Measurements from ENCODE around the gene ALKBH8.
"Not testable (repeated sequence)": the region's sequence is repeated elsewhere in the genome, so short reads cannot be mapped to it uniquely, and the experiment has no call there.

The ALKBH8 gene

DNA sequence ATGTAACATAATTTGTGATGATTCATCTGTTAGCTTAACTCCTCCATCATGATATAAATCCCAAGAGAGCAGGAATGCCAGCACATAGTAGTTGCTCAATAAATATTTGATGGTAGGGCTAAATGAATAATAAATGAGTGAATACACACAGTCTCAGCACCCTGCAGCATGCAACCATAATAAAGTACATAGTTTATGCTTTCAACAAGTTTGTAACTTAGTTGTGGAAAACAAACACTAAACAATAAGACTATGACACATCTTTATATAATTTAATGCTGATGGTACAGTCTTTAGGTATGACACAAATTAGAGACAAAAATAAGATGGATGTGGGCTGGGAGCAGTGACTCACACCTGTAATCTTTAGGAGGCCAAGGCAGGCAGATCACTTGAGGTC is 3.8 kb downstream of the ALKBH8 start:
- H3K36me3 ChIP-seq (ENCODE audit: control insufficient read depth, insufficient read depth, low read length), result peaks cover 25% of the 10 kb centered on the region
- H3K27me3 ChIP-seq (replicated peaks; ENCODE audit: control insufficient read depth, insufficient read depth, low read length, poor library complexity, severe bottlenecking), result no peaks in the 10 kb centered on the region
- H3K9me3 ChIP-seq (ENCODE audit: control insufficient read depth, low read length), result no peaks in the 10 kb centered on the region
- H3K4me1 ChIP-seq (ENCODE audit: control insufficient read depth, insufficient read depth, low read length, poor library complexity, severe bottlenecking), result peaks cover 18% of the 10 kb centered on the region
- H3K27ac ChIP-seq (ENCODE audit: insufficient read depth, low read length, poor library complexity, severe bottlenecking), result no peak overlapping the region
- no peak overlapping the region for H3K4me3 ChIP-seq (ENCODE audit: insufficient read depth, low read depth, low read length, poor library complexity, severe bottlenecking)
- DNase-seq, result no peak

DNA sequence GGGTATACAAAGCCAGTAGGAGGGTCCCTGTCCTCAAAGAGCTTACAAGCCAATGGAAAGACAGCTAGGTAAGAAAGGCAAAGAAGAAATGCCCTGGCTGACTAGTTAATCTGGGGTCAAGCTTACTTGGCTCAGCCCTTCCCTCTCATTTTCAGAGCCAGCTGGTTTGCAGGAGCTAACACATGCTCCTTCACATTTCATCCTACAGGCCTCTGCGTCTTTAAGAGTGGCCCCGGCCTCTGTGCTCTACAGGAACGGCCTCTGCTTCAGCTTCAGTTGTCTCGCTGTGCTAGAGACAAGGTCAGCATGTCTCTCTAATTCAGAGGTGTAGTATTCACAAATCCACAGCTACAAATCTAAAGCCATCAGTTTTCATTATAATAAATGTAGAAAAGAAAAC is 15.2 kb downstream of the ALKBH8 start:
- Histone ChIP-seq H3K27me3 (replicated peaks; ENCODE audit: control insufficient read depth, insufficient read depth, low read length, poor library complexity, severe bottlenecking) (no peaks in the 10 kb centered on the region), H3K27ac (ENCODE audit: insufficient read depth, low read length, poor library complexity, severe bottlenecking) (no peak overlapping the region), H3K4me1 (ENCODE audit: control insufficient read depth, insufficient read depth, low read length, poor library complexity, severe bottlenecking) (no peaks in the 10 kb centered on the region), H3K4me3 (ENCODE audit: insufficient read depth, low read depth, low read length, poor library complexity, severe bottlenecking) (no peak overlapping the region), H3K36me3 (ENCODE audit: control insufficient read depth, insufficient read depth, low read length) (peaks cover 39% of the 10 kb centered on the region), H3K9me3 (ENCODE audit: control insufficient read depth, low read length) (no peaks in the 10 kb centered on the region)
- DNase-seq, result no peak

DNA sequence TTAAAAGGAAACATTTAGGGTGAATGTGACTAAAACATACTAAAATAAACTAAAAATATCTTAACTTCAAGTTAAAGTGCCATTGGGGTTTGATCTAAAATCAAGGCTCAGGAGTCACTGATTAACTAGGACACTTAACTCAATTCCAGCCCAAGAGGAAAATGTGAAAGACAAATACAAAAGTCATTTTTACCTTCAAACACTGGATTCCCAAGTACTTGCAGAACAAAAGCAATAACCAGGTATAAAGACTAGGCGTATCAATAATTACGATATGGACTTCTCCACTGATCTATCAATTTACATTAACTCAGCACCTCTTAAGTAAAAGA is 15.6 kb downstream of the ALKBH8 start:
- Histone ChIP-seq H3K4me3 (ENCODE audit: insufficient read depth, low read depth, low read length, poor library complexity, severe bottlenecking) (no peak overlapping the region), H3K4me1 (ENCODE audit: control insufficient read depth, insufficient read depth, low read length, poor library complexity, severe bottlenecking) (no peaks in the 10 kb centered on the region), H3K36me3 (ENCODE audit: control insufficient read depth, insufficient read depth, low read length) (peaks cover 35% of the 10 kb centered on the region), H3K9me3 (ENCODE audit: control insufficient read depth, low read length) (no peaks in the 10 kb centered on the region), H3K27me3 (replicated peaks; ENCODE audit: control insufficient read depth, insufficient read depth, low read length, poor library complexity, severe bottlenecking) (no peaks in the 10 kb centered on the region), H3K27ac (ENCODE audit: insufficient read depth, low read length, poor library complexity, severe bottlenecking) (no peak overlapping the region)
- DNase-seq, result no peak

- Histone ChIP-seq H3K4me1 (ENCODE audit: control insufficient read depth, insufficient read depth, low read length, poor library complexity, severe bottlenecking) (no peaks in the 10 kb centered on the region), H3K36me3 (ENCODE audit: control insufficient read depth, insufficient read depth, low read length) (peaks cover 36% of the 10 kb centered on the region), H3K4me3 (ENCODE audit: insufficient read depth, low read depth, low read length, poor library complexity, severe bottlenecking) (no peak overlapping the region), H3K9me3 (ENCODE audit: control insufficient read depth, low read length) (no peaks in the 10 kb centered on the region), H3K27me3 (replicated peaks; ENCODE audit: control insufficient read depth, insufficient read depth, low read length, poor library complexity, severe bottlenecking) (no peaks in the 10 kb centered on the region), H3K27ac (ENCODE audit: insufficient read depth, low read length, poor library complexity, severe bottlenecking) (no peak overlapping the region)
- peak in 1 of 3 donors; percentile 12 for DNase-seq
Measured at GRCh38 chr11:107549253-107549953, 16.1 kb downstream of the ALKBH8 start.

GRCh38 chr11:107547961-107548360 is 17.6 kb downstream of the ALKBH8 start:
- Histone ChIP-seq H3K4me3 (ENCODE audit: insufficient read depth, low read depth, low read length, poor library complexity, severe bottlenecking) (no peak overlapping the region), H3K9me3 (ENCODE audit: control insufficient read depth, low read length) (no peaks in the 10 kb centered on the region), H3K27me3 (replicated peaks; ENCODE audit: control insufficient read depth, insufficient read depth, low read length, poor library complexity, severe bottlenecking) (no peaks in the 10 kb centered on the region), H3K4me1 (ENCODE audit: control insufficient read depth, insufficient read depth, low read length, poor library complexity, severe bottlenecking) (no peaks in the 10 kb centered on the region), H3K27ac (ENCODE audit: insufficient read depth, low read length, poor library complexity, severe bottlenecking) (no peak overlapping the region), H3K36me3 (ENCODE audit: control insufficient read depth, insufficient read depth, low read length) (peaks cover 29% of the 10 kb centered on the region)
- no peak for DNase-seq

DNA sequence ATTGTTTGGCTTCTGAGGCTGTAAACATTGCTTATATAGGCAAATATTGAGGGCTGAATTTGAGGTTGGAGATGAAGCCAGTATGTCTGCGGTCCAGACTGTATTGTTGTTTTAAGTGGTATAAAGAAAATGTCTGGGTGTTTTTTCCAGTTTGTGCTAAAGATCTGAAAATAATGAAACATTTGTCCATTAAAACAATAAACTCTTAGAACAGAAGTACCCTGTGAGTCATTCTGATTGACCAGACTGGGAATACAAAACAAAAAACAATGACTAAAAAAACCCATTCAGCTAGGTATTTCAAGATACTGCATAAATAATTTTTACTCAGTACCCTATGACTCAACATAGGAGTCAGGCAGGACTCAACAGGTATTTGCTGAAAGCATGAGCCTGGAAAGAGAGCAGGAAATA is 20.4 kb downstream of the ALKBH8 start:
- no peak overlapping the region for H3K27ac ChIP-seq (ENCODE audit: insufficient read depth, low read length, poor library complexity, severe bottlenecking)
- DNase-seq, result no peak
- peaks cover 15% of the 10 kb centered on the region for H3K36me3 ChIP-seq (ENCODE audit: control insufficient read depth, insufficient read depth, low read length)
- H3K4me1 ChIP-seq (ENCODE audit: control insufficient read depth, insufficient read depth, low read length, poor library complexity, severe bottlenecking), result no peaks in the 10 kb centered on the region
- H3K27me3 ChIP-seq (replicated peaks; ENCODE audit: control insufficient read depth, insufficient read depth, low read length, poor library complexity, severe bottlenecking), result no peaks in the 10 kb centered on the region
- H3K4me3 ChIP-seq (ENCODE audit: insufficient read depth, low read depth, low read length, poor library complexity, severe bottlenecking), result no peak overlapping the region
- H3K9me3 ChIP-seq (ENCODE audit: control insufficient read depth, low read length), result no peaks in the 10 kb centered on the region

- Histone ChIP-seq H3K4me3 (ENCODE audit: insufficient read depth, low read depth, low read length, poor library complexity, severe bottlenecking) (no peak overlapping the region), H3K9me3 (ENCODE audit: control insufficient read depth, low read length) (no peaks in the 10 kb centered on the region), H3K27me3 (replicated peaks; ENCODE audit: control insufficient read depth, insufficient read depth, low read length, poor library complexity, severe bottlenecking) (no peaks in the 10 kb centered on the region), H3K36me3 (ENCODE audit: control insufficient read depth, insufficient read depth, low read length) (peaks cover 13% of the 10 kb centered on the region), H3K27ac (ENCODE audit: insufficient read depth, low read length, poor library complexity, severe bottlenecking) (no peak overlapping the region), H3K4me1 (ENCODE audit: control insufficient read depth, insufficient read depth, low read length, poor library complexity, severe bottlenecking) (no peaks in the 10 kb centered on the region)
- DNase-seq, result no peak
Measured at GRCh38 chr11:107538821-107539220, 26.7 kb downstream of the ALKBH8 start.

DNA sequence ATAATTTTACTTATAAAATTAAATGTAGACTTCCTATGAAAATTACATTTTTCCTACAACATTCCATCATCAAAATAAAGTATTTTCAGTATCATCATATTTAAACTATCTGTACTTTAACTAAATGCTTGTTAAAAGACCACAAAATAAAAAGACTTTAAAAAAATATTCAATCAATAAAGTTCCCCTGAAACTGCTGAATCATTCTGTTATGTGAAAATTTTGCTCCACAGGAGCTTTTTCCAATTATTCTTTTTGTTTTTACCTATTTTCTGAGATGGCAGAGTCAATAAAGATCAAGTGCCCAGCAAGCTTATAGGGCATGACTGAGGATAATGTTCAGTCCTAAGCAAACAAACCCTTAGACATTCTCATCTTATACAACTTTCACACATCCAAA is 27.3 kb downstream of the ALKBH8 start:
- no peak overlapping the region for H3K4me3 ChIP-seq (ENCODE audit: insufficient read depth, low read depth, low read length, poor library complexity, severe bottlenecking)
- no peak overlapping the region for H3K27ac ChIP-seq (ENCODE audit: insufficient read depth, low read length, poor library complexity, severe bottlenecking)
- H3K36me3 ChIP-seq (ENCODE audit: control insufficient read depth, insufficient read depth, low read length), result peaks cover 13% of the 10 kb centered on the region
- no peaks in the 10 kb centered on the region for H3K9me3 ChIP-seq (ENCODE audit: control insufficient read depth, low read length)
- no peaks in the 10 kb centered on the region for H3K27me3 ChIP-seq (replicated peaks; ENCODE audit: control insufficient read depth, insufficient read depth, low read length, poor library complexity, severe bottlenecking)
- no peaks in the 10 kb centered on the region for H3K4me1 ChIP-seq (ENCODE audit: control insufficient read depth, insufficient read depth, low read length, poor library complexity, severe bottlenecking)
- DNase-seq, result no peak

DNA sequence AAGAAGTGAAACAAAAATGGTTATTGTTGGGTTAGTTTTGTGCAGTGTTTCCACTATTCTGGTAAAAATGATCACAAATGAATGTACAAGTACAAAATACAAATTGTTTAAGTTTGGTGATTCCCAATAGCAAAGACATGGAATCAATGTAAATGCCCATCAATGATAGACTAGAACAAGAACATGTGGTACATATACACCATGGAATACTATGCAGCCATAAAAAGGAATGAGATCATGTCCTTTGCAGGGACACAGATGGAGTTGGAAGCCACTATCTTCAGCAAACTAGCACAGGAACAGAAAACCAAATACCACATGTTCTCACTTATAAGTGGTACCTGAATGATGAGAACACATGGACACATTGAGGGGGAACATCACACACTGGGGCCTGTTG is 28.4 kb downstream of the ALKBH8 start:
- H3K27ac ChIP-seq (ENCODE audit: insufficient read depth, low read length, poor library complexity, severe bottlenecking); H3K4me1 ChIP-seq (ENCODE audit: control insufficient read depth, insufficient read depth, low read length, poor library complexity, severe bottlenecking); H3K27me3 ChIP-seq (replicated peaks; ENCODE audit: control insufficient read depth, insufficient read depth, low read length, poor library complexity, severe bottlenecking); DNase-seq; H3K9me3 ChIP-seq (ENCODE audit: control insufficient read depth, low read length); H3K4me3 ChIP-seq (ENCODE audit: insufficient read depth, low read depth, low read length, poor library complexity, severe bottlenecking): not testable (repeated sequence)
- peaks cover 14% of the 10 kb centered on the region for H3K36me3 ChIP-seq (ENCODE audit: control insufficient read depth, insufficient read depth, low read length)

GRCh38 chr11:107526197-107526596 is 39.3 kb downstream of the ALKBH8 start:
- H3K27ac ChIP-seq (ENCODE audit: insufficient read depth, low read length, poor library complexity, severe bottlenecking), result no peak overlapping the region
- H3K4me3 ChIP-seq (ENCODE audit: insufficient read depth, low read depth, low read length, poor library complexity, severe bottlenecking), result no peak overlapping the region
- peaks cover 17% of the 10 kb centered on the region for H3K36me3 ChIP-seq (ENCODE audit: control insufficient read depth, insufficient read depth, low read length)
- no peak for DNase-seq
- no peaks in the 10 kb centered on the region for H3K27me3 ChIP-seq (replicated peaks; ENCODE audit: control insufficient read depth, insufficient read depth, low read length, poor library complexity, severe bottlenecking)
- no peaks in the 10 kb centered on the region for H3K9me3 ChIP-seq (ENCODE audit: control insufficient read depth, low read length)
- no peaks in the 10 kb centered on the region for H3K4me1 ChIP-seq (ENCODE audit: control insufficient read depth, insufficient read depth, low read length, poor library complexity, severe bottlenecking)
